Transverse colon (tissue), 4 donors: ENCODE measurements around the gene MRGPRX3.

Experiments
- EP300 ChIP-seq: sonication (generic); formaldehyde crosslinking; IDR thresholded peaks from one replicate; pipeline ENCODE4 v1.6.1; 2017; ENCODE audit warnings: antibody characterized with exemption, low read depth
- POLR2AphosphoS5 ChIP-seq, 3 donors: sonication (generic); formaldehyde crosslinking; IDR thresholded peaks; one replicate each; pipeline ENCODE4 v1.6.1; 2016; ENCODE audit warnings: antibody characterized with exemption in 3 of 3
- TF ChIP-seq, protein P1 (sequence below), 5 experiments: fragments of 200-600 bp in 3 of 5; fragments of 450-650 bp in 2 of 5; sonication (generic) in 3 of 5; IDR thresholded peaks; 1 replicate in 2 of 5; 2 replicates in 3 of 5; pipeline ENCODE4 v1.5.1; 2016 to 2017; ENCODE audit warnings: antibody characterized with exemption in 5 of 5, inconsistent platforms in 3 of 5, mild to moderate bottlenecking in 2 of 5, moderate library complexity in 1 of 5

DNA sequence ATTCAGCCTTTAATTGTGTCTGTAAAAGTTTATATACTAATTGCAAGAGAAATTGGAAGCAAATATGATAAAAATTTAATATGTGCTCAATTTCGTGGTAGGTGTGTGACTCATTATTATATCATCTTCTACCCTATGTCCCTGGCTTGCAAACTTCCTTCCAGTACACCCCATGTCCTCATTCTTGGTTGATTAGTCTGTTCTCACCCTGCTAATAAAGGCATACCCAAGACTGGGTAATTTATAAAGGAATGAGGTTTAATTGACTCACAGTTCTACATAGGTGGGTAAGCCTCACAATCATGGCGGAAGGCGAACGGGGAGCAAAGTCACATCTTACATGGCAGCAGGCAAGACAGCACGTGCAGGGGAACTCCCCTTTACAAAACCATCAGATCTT is 11.9 kb downstream of the MRGPRX3 start:
- TF ChIP-seq EP300 (no peak), POLR2AphosphoS5 (IDR thresholded peaks at IDR 0.05) (no peak)
- TF ChIP-seq, protein P1, sequence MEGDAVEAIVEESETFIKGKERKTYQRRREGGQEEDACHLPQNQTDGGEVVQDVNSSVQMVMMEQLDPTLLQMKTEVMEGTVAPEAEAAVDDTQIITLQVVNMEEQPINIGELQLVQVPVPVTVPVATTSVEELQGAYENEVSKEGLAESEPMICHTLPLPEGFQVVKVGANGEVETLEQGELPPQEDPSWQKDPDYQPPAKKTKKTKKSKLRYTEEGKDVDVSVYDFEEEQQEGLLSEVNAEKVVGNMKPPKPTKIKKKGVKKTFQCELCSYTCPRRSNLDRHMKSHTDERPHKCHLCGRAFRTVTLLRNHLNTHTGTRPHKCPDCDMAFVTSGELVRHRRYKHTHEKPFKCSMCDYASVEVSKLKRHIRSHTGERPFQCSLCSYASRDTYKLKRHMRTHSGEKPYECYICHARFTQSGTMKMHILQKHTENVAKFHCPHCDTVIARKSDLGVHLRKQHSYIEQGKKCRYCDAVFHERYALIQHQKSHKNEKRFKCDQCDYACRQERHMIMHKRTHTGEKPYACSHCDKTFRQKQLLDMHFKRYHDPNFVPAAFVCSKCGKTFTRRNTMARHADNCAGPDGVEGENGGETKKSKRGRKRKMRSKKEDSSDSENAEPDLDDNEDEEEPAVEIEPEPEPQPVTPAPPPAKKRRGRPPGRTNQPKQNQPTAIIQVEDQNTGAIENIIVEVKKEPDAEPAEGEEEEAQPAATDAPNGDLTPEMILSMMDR (IDR thresholded peaks at IDR 0.05), result no peak
